Neural progenitor cell (in vitro differentiated cells): ENCODE data around the gene ATP5PD. TPM values are rescaled to one million over a fixed set of nuclear protein-coding genes. Genes with fewer than 3 reads are reported as not detected.
"Not testable (repeated sequence)": the region's sequence is repeated elsewhere in the genome, so short reads cannot be mapped to it uniquely, and the experiment has no call there.

ENCODE experiments used
- DNase-seq: peaks from one replicate; pipeline ENCODE4 v3.0.0-alpha.2; 2016; ENCODE audit warnings: low spot score
- H2AFZ ChIP-seq: fragments of 200-600 bp; sonication (generic); replicated peaks from 2 replicates; pipeline ENCODE4 v1.6.1; 2016; ENCODE audit warnings: antibody characterized with exemption
- H3F3A ChIP-seq: fragments of 200-600 bp; sonication (generic); 2 replicates; pipeline ENCODE4 v1.6.1; 2016; ENCODE audit warnings: antibody characterized with exemption, low read depth
- H3K27ac ChIP-seq: fragments of 200-600 bp; sonication (generic); 2 replicates; pipeline ENCODE4 v1.5.1; 2016; ENCODE audit warnings: mild to moderate bottlenecking
- H3K27me3 ChIP-seq: fragments of 200-600 bp; sonication (generic); 2 replicates; pipeline ENCODE4 v1.6.1; 2016; ENCODE audit warnings: mild to moderate bottlenecking, moderate library complexity
- H3K36me3 ChIP-seq: fragments of 200-600 bp; sonication (generic); 2 replicates; pipeline ENCODE4 v1.5.1; 2016
- H3K4me1 ChIP-seq: fragments of 200-600 bp; sonication (generic); 2 replicates; pipeline ENCODE4 v1.6.1; 2016; ENCODE audit warnings: mixed run types
- H3K4me2 ChIP-seq: fragments of 200-600 bp; sonication (generic); 2 replicates; pipeline ENCODE4 v1.6.1; 2016
- H3K4me3 ChIP-seq: fragments of 200-600 bp; sonication (generic); 2 replicates; pipeline ENCODE4 v1.5.1; 2016
- H3K79me2 ChIP-seq: fragments of 200-600 bp; sonication (generic); 2 replicates; pipeline ENCODE4 v1.6.1; 2016; ENCODE audit warnings: low read depth
- H3K9ac ChIP-seq: fragments of 200-600 bp; sonication (generic); 2 replicates; pipeline ENCODE4 v1.6.1; 2016
- H3K9me3 ChIP-seq: fragments of 200-600 bp; sonication (generic); 2 replicates; pipeline ENCODE4 v1.5.1; 2016; ENCODE audit warnings: low read depth
- H4K20me1 ChIP-seq: fragments of 200-600 bp; sonication (generic); 2 replicates; pipeline ENCODE4 v1.6.1; 2016; ENCODE audit warnings: low read depth
- H3K27ac Mint-ChIP-seq: 3 replicates; pipeline ENCODE4 v1.8.0; 2021; ENCODE audit warnings: mixed read lengths
- H3K27me3 Mint-ChIP-seq: 2 replicates; pipeline ENCODE4 v1.8.0; 2022; ENCODE audit warnings: low read depth, mild to moderate bottlenecking, inconsistent platforms, moderate library complexity, mixed read lengths; ENCODE audit not compliant: insufficient read depth
- H3K36me3 Mint-ChIP-seq: 3 replicates; pipeline ENCODE4 v1.8.0; 2021; ENCODE audit warnings: mixed read lengths
- H3K4me1 Mint-ChIP-seq: 3 replicates; pipeline ENCODE4 v1.8.0; 2021; ENCODE audit warnings: mixed read lengths
- H3K4me3 Mint-ChIP-seq: 3 replicates; pipeline ENCODE4 v1.8.0; 2021; ENCODE audit warnings: mild to moderate bottlenecking, moderate library complexity, mixed read lengths
- H3K9me3 Mint-ChIP-seq: 3 replicates; pipeline ENCODE4 v1.8.0; 2020; ENCODE audit warnings: mixed read lengths
- EZH2 ChIP-seq: fragments of 200-600 bp; sonication (generic); IDR thresholded peaks from 2 replicates; pipeline ENCODE4 v1.6.1; 2017; ENCODE audit warnings: antibody characterized with exemption, mild to moderate bottlenecking, moderate library complexity
- EZH2phosphoT487 ChIP-seq: fragments of 200-600 bp; sonication (generic); IDR thresholded peaks from 2 replicates; pipeline ENCODE4 v1.6.1; 2017; ENCODE audit warnings: antibody characterized with exemption
- total RNA-seq: library from RNA; depleted of rRNA; stranded (reverse); fragments of >200 nt; gene quantifications from 2 replicates; pipeline ENCODE4 v1.2.3, GENCODE V29; 2015; ENCODE audit warnings: low replicate concordance
- TF ChIP-seq, protein P1 (sequence below): fragments of 200-600 bp; sonication (generic); IDR thresholded peaks from 2 replicates; pipeline ENCODE4 v1.5.1; 2017; ENCODE audit warnings: antibody characterized with exemption, mild to moderate bottlenecking

ATP5PD gene
- total RNA-seq, 1 donor from 2014 or later: 268 TPM

DNA sequence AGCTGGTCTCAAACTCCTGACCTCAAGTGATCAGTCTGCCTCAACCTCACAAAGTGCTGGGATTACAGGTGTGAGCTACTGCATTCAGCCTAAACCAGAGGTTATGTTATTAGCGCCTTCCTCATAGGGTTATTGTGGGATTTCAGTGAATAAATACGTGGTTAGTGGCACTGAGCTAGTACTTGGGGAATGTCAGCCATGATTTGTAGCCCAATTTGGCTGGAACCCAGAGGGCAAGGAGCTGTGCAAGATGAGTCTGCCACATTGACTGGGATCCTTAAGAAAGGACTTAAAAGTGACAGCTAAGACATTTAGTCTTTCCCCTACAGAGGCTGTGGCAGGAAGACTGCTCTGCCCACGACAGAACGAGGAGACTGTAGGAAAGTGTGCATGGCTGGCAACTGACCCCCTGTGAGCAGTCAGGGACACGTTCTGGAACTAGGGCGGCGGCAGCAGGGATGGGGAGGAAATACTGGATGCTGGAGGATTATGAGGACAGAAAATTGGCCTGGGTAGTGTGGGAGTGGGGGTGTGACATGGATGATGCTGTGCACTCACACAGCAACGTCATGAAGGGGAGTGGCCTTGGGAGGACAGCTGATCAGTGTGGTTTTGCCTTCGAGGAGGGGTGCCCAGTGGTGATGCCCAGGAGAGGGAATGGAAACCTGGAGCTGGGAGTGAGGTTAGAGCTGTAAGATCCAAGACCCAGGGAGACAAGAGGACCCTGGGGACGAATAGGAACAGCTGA lies 14.6 kb downstream of the ATP5PD start:
- Histone ChIP-seq H3K27me3 (no peaks in the 10 kb centered on the region), H3K9ac (no peak overlapping the region), H3K4me2 (peak overlapping the region; percentile 77), H3K4me1 (no peaks in the 10 kb centered on the region), H4K20me1 (no peaks in the 10 kb centered on the region), H3K4me3 (peak overlapping the region; percentile 94), H3F3A (peaks cover 33% of the 10 kb centered on the region), H3K27ac (no peak overlapping the region), H3K9me3 (no peaks in the 10 kb centered on the region), H3K36me3 (no peaks in the 10 kb centered on the region), H3K79me2 (no peaks in the 10 kb centered on the region), H2AFZ (no peak overlapping the region)
- peak; percentile 40 for DNase-seq
- TF ChIP-seq EZH2 (no peak), EZH2phosphoT487 (no peak)
- TF ChIP-seq, protein P1, sequence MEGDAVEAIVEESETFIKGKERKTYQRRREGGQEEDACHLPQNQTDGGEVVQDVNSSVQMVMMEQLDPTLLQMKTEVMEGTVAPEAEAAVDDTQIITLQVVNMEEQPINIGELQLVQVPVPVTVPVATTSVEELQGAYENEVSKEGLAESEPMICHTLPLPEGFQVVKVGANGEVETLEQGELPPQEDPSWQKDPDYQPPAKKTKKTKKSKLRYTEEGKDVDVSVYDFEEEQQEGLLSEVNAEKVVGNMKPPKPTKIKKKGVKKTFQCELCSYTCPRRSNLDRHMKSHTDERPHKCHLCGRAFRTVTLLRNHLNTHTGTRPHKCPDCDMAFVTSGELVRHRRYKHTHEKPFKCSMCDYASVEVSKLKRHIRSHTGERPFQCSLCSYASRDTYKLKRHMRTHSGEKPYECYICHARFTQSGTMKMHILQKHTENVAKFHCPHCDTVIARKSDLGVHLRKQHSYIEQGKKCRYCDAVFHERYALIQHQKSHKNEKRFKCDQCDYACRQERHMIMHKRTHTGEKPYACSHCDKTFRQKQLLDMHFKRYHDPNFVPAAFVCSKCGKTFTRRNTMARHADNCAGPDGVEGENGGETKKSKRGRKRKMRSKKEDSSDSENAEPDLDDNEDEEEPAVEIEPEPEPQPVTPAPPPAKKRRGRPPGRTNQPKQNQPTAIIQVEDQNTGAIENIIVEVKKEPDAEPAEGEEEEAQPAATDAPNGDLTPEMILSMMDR: no peak
- peaks cover 35% of the 10 kb centered on the region for H3K27me3 Mint-ChIP-seq
- peaks cover 23% of the 10 kb centered on the region for H3K4me1 Mint-ChIP-seq
- no peak overlapping the region for H3K27ac Mint-ChIP-seq
- peak overlapping the region; percentile 93 for H3K4me3 Mint-ChIP-seq
- H3K36me3 Mint-ChIP-seq: peaks cover 5% of the 10 kb centered on the region
- H3K9me3 Mint-ChIP-seq: peaks cover 34% of the 10 kb centered on the region

DNA sequence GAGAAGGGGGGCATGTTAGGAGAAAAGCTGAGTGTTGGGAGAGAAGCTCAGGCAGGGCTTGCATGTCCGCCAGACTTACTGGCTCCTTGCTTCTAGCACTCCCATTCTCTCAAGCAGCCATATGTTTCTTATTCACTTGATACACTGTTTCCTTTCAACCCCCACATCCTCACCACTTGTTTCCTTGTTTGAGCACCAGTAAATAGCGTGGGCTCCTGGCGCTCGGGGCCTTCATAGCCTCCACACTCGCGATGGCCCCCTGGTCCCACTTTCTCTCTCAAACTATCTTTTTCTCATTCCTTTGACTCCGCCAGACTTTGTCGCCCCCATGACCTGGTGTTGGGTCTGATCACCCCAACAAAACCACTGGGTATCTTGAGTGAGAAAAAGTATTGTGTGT lies 16.6 kb downstream of the ATP5PD start:
- Mint-ChIP-seq H3K4me1 (peaks cover 21% of the 10 kb centered on the region), H3K36me3 (peaks cover 5% of the 10 kb centered on the region), H3K27ac (no peak overlapping the region), H3K27me3 (peaks cover 29% of the 10 kb centered on the region), H3K4me3 (no peak overlapping the region), H3K9me3 (peaks cover 36% of the 10 kb centered on the region)
- no peak for TF ChIP-seq EZH2
- TF ChIP-seq, protein P1: no peak
- TF ChIP-seq EZH2phosphoT487: no peak
- Histone ChIP-seq H3K9me3 (no peaks in the 10 kb centered on the region), H3K36me3 (no peaks in the 10 kb centered on the region), H3K27ac (no peak overlapping the region), H3K4me2 (no peak overlapping the region), H3K27me3 (no peaks in the 10 kb centered on the region), H2AFZ (no peak overlapping the region), H3K4me3 (no peak overlapping the region), H3K9ac (no peak overlapping the region), H3K79me2 (no peaks in the 10 kb centered on the region), H3F3A (peaks cover 15% of the 10 kb centered on the region), H3K4me1 (no peaks in the 10 kb centered on the region), H4K20me1 (no peaks in the 10 kb centered on the region)
- DNase-seq: no peak

DNA sequence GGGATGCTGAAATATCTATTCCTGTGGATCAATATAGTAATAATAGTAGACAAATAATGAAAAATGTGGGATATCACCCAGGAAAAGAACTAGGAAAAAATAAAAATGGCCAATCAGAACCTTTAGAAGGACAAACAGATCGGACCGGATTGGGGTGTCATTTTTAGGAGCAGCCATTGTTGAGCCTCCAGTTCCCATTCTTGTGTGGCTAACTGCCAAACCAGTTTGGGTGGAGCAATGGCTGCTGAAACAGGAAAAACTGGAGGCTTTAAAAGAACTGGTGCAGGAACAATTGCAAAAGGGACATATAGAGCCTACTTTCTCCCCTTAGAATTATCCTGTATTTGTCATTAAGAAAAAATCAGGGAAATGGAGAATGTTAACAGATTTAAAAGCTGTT lies 20.1 kb downstream of the ATP5PD start:
- H3K27ac ChIP-seq, H3K79me2 ChIP-seq, H3K36me3 Mint-ChIP-seq, DNase-seq, H3K4me1 Mint-ChIP-seq, H3K4me2 ChIP-seq, H3K4me3 ChIP-seq, H2AFZ ChIP-seq, H3K4me1 ChIP-seq, H3K27me3 ChIP-seq, H3K27ac Mint-ChIP-seq, H3K36me3 ChIP-seq, H3K4me3 Mint-ChIP-seq, H4K20me1 ChIP-seq, H3F3A ChIP-seq, H3K9me3 ChIP-seq, H3K27me3 Mint-ChIP-seq, H3K9ac ChIP-seq: not testable (repeated sequence)
- peaks cover 24% of the 10 kb centered on the region for H3K9me3 Mint-ChIP-seq

DNA sequence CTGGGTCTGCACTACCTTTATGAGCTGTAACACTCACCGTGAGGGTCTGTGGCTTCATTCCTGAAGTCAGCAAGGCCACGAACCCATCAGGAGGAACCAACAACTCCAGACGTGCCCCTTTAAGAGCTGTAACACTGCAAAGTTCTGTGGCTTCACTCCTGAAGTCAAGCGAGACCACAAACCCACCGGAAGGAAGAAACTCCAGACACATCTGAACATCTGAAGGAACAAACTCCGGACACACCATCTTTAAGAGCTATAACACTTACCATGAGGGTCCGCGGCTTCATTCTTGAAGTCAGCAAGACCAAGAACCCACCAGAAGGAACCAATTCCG lies 21.4 kb downstream of the ATP5PD start:
- H3K9ac ChIP-seq, H3K4me3 ChIP-seq, H3K79me2 ChIP-seq, H3K36me3 ChIP-seq, H3K4me1 ChIP-seq, H3K27me3 ChIP-seq, H3K27me3 Mint-ChIP-seq, H3F3A ChIP-seq, H3K4me2 ChIP-seq, H3K27ac Mint-ChIP-seq, H4K20me1 ChIP-seq, H3K4me3 Mint-ChIP-seq, H3K9me3 ChIP-seq, H3K4me1 Mint-ChIP-seq, H3K27ac ChIP-seq, H2AFZ ChIP-seq, DNase-seq: not testable (repeated sequence)
- peaks cover 18% of the 10 kb centered on the region for H3K9me3 Mint-ChIP-seq
- peaks cover 20% of the 10 kb centered on the region for H3K36me3 Mint-ChIP-seq
